Stimulated activated CD4-positive, alpha-beta T cell treated with anti-CD3 and anti-CD28 coated beads, Interleukin-1b, Interleukin-23, amount 100 ng/mL, for 1 hour (primary cell): Measurements from ENCODE around the gene EPS15.

Source experiments
- DNase-seq, 2 donors: peaks; one replicate each; pipeline ENCODE4 v3.0.0-alpha.2; 2020; ENCODE audit warnings: low read depth in 2 of 2

The EPS15 gene

DNA sequence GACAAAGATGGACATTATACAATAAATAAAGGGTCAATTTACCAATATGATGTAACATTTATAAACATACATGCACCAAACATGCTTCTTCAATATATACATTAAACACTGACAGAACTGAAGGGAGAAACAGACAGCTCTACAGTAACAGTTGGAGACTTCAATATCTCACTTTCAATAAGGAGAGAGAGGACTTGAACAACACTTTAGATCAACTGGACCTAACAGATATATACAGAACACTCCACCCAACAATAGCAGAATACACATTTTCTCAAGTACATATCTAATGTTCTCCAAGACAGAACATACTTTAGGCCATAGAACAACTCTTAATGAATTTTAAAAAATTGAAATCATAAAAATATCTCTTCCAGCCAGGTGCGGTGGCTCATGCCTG lies 138.1 kb downstream of the EPS15 start:
- DNase-seq = no peak

DNA sequence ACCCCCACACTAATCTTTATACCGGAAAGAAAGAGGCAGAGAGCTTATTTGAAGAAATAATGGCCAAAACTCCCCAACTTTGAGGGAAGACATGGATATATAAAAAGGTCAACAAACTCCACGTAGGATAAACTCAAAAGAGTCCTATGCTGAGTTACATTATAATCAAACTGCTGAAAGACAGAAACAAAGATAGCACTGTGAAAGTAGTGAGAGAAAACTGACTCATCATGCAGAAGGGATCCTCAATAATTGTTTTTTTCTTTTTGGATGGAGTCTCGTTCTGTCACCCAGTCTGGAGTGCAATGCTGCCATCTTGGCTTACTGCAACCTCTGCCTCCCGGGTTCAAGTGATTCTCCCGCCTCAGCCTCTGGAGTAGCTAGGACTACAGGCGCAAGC lies 140.2 kb downstream of the EPS15 start:
- no peak for DNase-seq

DNA sequence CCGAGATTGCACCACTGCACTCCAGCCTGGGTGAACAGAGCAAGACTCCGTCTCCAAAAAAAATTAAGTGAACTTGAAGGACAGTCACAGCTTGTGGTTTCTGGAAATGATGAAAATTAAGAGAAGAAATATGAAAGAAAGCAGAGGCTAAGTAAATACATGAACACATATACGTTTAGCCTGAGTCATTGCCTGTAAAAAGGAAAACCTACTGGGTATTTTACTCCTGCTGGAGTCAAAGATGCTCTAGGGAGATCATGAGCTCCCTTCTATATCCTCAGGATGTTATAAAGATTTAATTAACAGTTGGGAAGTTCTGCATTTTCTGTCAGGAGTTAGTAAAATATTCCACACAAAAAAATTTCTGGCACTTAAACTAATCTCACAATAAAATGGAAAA lies 145.2 kb downstream of the EPS15 start:
- no peak for DNase-seq

DNA sequence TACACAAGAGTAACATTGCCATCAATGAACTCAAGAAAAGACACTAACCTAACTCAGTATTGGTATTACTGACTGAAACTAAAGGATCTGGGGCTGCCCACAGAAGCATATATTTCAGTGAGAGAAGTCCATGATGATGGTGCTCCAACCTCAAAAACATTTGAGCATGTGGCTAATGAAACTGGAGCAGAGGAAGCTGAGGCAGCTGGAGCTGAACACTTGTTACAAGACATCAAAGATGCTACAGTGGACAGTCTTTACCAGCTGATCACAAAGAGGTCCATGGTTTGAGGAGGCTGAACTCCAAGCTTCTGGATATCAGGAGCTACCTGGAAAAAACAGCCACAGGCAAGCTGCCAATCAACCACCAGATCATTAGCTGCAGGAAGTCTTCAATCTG lies 146.5 kb downstream of the EPS15 start:
- no peak for DNase-seq

DNA sequence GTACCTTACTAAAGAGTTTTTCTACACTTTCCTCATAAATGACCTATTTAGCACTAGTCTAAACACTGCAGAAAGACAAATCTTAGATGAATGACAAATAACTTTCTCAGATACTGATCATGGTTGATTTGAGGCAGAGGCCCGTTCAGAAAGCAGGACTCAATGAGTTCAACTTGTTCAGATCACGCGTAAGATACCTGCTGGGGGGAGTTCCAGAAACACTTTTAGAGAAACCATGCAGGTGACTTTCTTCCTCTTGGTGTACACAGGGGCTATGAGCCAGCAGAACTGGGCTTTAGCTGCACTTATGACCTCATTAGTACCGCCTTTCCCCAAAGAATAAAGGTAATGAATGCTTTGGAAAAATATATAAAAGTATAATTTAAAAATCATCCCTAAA lies 149.9 kb downstream of the EPS15 start:
- DNase-seq = no peak

DNA sequence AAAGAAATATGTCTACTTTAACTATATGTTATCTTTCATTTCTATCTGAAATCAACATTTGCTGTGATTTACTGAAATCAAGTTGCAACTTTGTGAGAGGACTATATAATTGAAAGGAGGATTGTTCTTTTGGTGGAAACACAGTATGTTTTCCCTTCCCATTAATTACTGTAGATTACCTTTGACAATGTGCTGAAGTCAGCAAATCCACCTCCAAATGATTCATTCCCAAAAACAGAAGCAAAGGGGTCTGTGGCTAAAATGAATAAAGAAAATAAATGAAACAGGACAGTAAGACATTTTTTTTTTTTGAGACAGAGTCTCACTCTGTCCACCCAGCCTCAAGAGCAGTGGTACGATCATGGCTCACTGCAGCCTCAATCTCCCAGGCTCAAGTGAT lies 153.3 kb downstream of the EPS15 start:
- no peak for DNase-seq

DNA sequence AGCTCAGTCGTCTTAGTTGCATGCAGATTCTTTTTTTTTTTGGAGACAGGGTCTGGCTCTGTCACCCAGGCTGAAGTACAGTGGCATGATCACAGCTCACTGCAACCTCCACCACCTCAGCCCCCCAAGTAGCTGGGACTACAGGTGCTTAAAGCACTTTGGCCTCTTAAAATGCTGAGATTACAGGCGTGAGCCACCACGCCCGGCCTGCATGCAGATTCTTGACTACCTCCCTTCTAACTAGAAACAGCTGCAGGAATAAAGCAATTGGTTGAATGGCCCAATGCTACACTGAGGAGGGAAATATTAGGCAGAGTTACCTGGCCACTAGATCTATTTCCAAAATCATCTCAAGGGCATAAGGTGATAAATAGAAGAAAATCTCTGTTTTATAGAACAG lies 159.2 kb downstream of the EPS15 start:
- no peak for DNase-seq

DNA sequence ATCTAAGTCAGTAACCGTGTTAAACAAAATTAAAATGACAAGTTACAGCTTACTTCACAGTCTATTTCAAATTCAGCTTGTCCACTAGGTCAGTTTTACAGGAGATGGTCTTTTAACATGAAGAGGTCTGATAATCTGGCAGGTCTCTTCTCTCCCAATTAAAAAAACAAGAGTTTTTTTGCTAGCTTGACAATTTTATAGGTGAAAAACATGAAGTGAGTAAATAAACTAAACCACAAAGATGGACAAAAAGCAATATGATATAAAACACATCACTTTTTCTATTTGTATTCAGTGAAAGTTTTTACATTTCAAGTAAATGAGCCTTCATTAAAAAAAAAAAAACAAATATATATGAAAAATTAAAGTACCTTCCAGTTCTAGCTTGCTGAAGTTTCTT lies 163.7 kb downstream of the EPS15 start:
- no peak for DNase-seq

DNA sequence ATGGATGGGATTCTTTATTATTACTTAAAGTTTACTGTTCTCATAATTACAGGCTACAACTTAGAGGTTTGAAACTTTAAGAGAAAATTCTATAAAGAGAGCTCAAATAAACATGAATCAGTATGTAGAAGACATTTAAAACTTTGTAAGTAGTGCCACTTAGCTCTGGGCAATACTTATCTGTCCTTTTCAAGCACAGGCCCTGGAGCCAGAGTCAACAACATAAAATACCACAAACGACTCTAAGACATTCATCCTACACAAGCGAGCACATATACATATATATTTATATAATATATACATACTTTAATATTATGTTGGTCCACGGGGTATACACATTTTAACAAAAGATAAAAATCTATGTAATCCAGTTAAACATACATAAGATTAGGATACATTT lies 164.7 kb downstream of the EPS15 start:
- DNase-seq = no peak

DNA sequence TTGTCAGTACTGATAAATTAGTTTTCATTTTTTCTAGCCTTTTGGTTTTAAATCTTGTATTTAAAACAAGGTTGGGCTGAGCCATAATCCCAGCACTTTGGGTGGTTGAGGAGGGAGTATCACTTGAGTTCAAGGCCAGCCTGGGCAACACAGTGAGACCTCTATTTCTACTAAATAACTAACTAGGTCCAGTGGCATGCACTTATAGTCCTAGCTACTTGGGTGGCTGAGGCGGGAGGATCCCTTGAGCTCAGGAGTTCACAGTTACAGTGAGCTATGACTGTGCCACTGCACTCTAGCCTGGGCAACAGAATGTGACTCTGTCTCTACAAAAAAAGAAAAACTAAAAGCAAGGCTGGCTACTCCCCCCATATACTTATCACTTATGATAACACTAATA lies 167.2 kb downstream of the EPS15 start:
- no peak for DNase-seq

DNA sequence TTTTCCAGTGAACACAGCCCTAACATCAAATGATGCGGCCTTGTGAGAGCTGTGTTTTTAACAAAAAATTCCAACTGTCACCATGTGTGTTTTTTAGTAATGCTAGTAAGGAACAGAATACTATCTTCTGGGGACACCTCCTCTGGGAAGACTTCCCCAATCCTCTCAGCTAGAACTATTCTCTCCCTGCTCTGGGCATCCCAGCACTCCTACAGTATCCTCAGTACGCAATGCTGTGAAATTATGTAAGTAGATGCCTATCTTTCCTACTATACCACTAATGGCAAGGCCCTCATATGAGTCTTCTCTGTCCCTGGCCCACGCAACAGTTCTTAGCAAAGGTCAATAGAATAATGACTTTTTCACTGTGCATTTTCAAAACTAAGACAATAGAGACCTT lies 169.2 kb downstream of the EPS15 start:
- DNase-seq = no peak

DNA sequence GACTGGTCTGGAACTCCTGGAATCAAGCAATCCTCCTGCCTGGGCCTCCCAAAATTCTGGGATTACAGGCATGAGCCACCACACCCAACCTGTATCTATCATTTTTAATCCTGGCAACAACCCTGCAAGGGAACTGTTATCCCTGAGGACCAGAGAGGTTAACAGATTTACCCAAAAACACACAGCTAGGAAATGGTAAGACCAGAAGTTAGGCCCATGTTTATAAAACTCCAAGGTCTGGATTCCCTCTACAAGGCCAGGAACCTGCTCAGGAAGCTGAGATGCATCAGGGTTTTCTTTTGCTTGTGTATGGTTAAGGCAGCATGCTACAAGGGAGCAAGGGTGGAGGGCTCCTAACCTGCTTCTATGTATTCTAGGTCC lies 170.9 kb downstream of the EPS15 start:
- DNase-seq = no peak

DNA sequence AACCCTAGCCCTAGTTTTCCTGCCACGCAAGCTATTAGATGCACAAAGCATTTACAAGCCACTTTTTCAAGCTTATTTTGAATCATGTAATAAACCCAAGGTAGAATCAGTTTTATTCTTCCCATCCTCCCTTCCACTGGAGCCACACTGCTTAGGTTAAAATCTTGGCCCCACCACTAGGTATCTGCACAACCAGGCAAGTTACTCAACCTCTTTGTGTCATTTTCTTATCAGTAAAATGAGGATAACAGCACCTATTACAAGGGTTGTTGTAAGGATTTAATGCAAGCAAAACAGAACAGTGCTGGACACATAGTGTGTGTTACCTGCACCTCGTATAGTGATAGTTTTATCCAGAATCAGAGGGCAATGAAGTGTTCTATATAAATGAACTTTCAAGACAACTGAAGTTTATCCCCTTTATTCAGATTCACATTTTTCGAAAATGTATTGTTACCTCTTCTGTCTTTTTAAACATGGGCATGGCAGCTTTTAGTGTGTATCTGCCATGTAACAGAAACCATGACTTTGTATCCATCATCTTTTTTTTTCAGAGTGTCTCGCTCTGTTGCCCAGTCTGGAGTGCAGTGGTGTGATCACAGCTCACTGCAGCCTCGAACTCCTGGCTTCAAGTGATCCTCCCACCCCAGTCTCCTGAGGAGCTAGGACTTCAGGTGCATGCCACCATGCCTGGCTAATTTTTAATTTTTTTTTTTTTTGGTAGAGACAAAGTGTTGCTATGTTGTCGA lies 171.5 kb downstream of the EPS15 start:
- DNase-seq = no peak

DNA sequence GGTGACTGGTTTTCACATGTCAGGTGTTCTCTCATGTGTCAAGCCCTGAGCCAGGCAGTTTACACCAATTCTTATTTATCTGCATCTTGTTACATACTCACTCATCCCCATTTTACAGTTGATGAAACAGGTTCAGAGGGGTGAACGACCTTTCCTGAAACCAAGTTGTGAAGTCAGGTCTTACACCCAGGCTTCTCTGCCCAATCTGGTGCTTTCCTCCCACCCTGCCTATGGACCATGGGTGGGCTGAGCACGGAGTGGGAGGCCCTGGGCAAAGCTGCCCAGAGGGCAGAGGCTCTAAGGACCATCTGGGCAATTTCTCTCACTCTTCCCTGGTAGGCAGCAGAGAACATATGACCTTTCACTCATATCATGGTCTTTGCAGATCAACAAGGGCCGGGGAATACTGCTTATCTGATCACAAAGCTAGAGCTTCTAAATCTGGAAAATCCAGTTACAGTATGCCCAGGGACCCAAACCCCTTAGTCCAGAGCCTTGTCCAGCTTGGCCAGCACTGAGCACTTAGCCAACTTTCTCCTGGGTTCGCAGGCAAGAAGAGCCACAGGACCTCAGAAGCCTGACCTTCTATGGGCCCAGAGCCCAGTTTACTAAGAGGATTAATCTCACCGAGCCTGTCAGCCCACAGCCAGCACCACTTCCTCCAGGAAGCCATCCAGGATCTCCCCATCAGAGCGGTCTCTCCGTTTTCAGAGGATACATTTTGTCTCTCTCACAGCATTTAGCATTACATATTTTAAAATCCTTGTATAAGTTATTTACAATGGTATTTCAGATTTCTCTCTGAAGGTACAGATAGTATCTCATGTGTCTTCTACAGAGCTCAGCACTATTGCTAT lies 172.8 kb downstream of the EPS15 start:
- no peak for DNase-seq

DNA sequence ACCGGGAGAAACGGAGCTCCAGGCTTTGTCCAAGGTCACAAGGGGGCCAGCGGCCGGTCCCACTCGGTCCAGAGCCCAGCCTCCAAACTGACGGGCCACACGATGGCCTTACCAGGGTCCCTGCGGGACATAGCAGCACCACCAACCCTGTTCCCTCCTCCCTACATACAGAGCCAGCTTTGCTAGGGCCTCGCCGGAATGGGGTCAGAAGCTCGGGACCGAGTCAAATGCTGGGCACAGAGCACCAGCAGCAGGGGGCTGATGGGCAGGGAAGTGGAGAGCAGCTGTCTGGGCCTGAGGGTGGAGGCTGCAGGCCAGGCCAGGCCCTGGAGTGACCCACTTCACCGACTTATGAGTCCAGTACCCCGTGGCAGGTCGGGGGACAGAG lies 173.8 kb downstream of the EPS15 start:
- no peak for DNase-seq

DNA sequence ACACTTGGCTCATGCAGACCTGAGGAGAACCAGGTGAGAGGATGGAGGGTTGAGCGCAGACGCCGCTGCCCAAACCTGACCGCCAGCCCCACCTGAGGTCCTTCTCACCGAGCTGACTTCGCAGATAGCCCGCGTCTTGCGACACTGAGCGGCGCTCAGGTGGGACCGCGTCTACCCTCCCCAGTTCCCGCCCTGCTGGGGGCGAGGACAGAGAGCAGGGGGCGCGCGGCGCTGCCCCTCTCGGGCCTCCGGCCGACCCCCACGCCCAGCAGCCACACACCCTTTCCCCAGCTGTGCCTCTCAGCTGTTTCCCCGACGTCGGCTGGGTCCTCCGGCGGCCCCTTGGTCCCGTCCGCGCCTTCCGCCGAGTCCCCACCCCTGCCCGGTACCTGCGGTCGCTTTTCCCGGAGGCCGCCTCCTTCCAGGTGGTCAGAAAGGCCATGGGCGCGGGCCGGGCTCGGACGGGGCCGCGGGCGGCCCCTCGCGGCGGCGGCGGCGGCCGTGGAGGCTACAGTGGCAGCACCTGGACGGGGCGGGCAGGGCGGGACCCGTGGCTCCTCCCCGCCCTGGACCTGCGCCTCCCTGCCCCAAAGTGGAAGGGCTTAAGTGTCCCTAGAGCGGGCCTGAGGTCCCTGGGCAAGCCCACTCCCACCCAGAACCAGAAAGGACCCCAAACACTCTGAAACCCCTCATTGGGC lies 174.3 kb downstream of the EPS15 start:
- no peak for DNase-seq

DNA sequence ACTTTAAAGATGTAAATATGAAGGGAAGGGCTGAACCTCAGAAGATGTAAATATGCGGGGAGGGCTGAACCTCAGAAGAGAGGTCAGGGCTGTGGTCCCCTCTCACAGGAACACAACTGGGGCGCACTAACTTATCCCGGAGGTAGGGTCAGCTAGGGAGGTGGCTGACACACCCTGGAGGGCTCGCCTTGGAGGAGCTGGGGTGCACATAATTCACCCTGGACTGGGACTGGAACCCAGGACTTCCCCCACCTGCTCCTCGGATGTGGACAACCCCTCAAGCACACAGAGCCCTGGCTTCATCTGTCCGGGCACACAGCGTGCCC lies 174.8 kb downstream of the EPS15 start:
- no peak for DNase-seq

DNA sequence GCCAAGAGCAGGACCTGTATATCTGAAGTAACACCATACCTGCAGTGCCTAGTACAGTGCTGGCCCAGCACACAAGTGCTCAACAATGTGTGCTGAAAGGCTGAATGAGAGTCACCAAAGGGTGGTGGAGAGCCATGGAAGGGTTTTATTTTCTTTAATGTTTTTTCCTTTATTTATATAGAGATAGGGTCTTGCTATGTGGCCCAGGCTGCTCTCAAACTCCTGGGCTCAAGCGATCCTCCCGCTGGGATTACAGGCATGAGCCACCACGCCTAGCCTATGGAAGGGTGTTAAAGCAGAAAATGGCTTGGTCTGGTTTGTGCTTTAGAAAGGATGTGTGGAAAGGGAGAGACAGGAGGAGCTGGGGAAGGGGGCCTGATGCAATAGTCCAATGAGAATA lies 175.4 kb downstream of the EPS15 start:
- no peak for DNase-seq

DNA sequence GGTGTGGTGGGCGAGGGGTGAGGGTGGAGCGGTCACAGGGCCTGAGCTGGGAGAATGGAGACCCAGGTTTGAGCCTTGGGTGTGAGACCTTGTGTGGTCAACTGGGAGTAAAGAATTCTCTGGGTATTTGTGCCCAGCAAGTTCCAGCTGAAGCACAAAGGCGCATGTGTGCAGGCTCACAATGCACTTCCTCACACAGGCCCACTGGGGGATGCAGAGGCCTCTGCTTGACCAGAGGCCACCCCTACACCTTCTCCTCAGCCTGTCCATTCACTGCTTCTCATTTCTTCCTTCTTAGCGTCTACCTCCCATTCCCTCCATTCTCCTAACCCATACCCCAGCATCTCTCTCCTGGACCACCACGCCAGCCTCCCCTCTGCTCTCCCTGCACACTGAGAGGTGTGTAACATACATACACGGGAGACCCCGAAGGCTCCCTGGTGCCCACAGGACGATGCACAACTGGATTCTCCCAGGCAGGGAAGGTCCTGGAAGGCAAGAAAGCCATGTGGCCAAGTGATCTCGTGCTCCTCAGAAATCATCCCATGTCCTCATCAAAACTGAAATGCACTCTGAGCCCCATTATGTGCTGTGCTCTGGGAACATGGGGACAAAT lies 176.4 kb downstream of the EPS15 start:
- no peak for DNase-seq

DNA sequence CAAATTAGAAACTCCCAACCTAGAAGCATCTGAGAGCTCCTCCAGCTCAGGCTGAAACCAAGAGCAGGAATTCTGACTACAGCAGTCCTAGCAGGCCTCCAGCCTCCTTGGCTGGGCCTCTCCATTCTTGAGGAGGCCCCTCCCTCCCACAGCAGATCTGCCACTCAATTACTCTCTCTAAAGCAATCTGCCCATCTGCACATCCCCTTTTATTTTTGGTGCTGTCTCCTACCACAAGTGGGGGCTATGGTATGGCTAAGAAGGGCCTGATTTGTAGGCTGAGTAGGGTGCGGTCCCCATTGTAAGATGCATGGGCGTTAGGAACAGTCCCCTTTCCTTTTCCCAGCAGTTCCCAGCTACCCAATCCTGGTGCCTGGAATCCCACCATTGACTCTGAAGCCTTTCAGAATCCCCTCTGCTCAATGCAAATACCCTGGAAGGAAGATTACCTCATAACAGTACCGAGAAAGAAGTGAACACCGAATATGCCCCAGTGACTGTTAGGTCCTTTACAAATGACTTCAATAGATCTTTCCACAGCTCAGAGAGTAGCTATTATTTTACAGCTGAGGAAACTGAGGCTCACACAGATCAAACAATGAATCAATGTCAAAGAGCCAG lies 177.1 kb downstream of the EPS15 start:
- DNase-seq = no peak

DNA sequence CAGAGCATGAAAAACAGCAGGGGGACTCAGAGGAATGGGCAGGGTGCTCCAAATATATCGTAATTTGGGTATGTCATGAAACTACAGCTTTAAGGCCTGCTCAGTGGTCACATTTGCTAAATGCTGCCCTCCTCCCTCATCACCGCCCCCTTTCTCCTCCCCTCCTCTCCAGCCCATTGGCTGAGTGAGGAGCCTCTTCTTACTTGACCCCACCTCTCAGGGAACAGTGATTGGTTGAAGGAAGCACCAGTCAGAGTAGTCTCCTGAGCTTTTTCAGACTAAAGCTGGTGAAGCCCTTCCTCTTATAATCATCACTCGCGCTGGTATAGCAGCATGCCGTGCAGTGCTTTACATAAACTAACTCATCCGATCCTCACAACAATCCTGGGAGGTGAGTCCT lies 178.7 kb downstream of the EPS15 start:
- DNase-seq = no peak

DNA sequence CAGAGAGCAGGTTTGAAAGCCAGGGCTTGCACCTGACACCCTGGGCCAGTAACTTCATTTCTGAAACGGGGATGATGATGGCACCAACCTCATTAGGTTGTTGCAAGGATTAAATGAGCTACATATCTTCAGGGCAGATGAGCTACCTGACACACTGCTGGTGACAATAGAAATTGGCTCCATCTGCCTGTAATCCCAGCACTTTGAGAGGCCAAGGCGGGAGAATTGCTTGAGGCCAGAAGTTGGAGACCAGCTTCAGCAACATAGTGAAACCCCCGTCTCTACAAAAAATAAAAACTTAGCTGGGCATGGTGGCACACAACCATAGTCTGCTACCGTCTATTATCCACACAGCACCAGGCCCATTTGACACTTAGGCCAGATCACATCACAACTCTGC lies 182.4 kb downstream of the EPS15 start:
- DNase-seq = no peak
